Embryonic facial prominence (tissue), 1 donor: ENCODE measurements around the gene FBXO9.

Source experiments
- DNase-seq: peaks from one replicate; pipeline ENCODE4 v3.0.0-alpha.2; 2016; ENCODE audit errors: extremely low spot score

Gene FBXO9

GRCh38 chr6:53065266-53066076 is at the start of gene FBXO9:
FBXO9 (plus strand) TSS chr6:53065404; CDS start chr6:53065790, 386 bp downstream.
- DNase-seq, result no peak

- no peak for DNase-seq
Measured at GRCh38 chr6:53015486-53015885, 49.7 kb upstream of the FBXO9 start.

- DNase-seq, result no peak
Measured at GRCh38 chr6:53018446-53018845, 46.8 kb upstream of the FBXO9 start.

- DNase-seq, result no peak
Measured at GRCh38 chr6:53020005-53020744, 45.0 kb upstream of the FBXO9 start.

- DNase-seq, result no peak
Measured at GRCh38 chr6:53023323-53023722, 41.9 kb upstream of the FBXO9 start.

- DNase-seq, result no peak
Measured at GRCh38 chr6:53026526-53026925, 38.7 kb upstream of the FBXO9 start.

GRCh38 chr6:53027131-53027718 is 38.0 kb upstream of the FBXO9 start:
- DNase-seq, result no peak

GRCh38 chr6:53028467-53028866 is 36.7 kb upstream of the FBXO9 start:
- no peak for DNase-seq

- DNase-seq, result no peak
Measured at GRCh38 chr6:53029257-53029656, 35.9 kb upstream of the FBXO9 start.

GRCh38 chr6:53029761-53030160 is 35.4 kb upstream of the FBXO9 start:
- DNase-seq, result no peak

- no peak for DNase-seq
Measured at GRCh38 chr6:53031281-53031680, 33.9 kb upstream of the FBXO9 start.

GRCh38 chr6:53032849-53033248 is 32.4 kb upstream of the FBXO9 start:
- DNase-seq, result no peak

GRCh38 chr6:53033764-53034163 is 31.4 kb upstream of the FBXO9 start:
- DNase-seq, result no peak

GRCh38 chr6:53035549-53036213 is 29.5 kb upstream of the FBXO9 start:
- DNase-seq, result no peak

GRCh38 chr6:53038141-53038540 is 27.1 kb upstream of the FBXO9 start:
- no peak for DNase-seq

- DNase-seq, result no peak
Measured at GRCh38 chr6:53038596-53038995, 26.6 kb upstream of the FBXO9 start.

GRCh38 chr6:53041356-53041755 is 23.8 kb upstream of the FBXO9 start:
- no peak for DNase-seq

- no peak for DNase-seq
Measured at GRCh38 chr6:53042112-53042511, 23.1 kb upstream of the FBXO9 start.

- DNase-seq, result no peak
Measured at GRCh38 chr6:53043581-53043980, 21.6 kb upstream of the FBXO9 start.

GRCh38 chr6:53044071-53044470 is 21.1 kb upstream of the FBXO9 start:
- no peak for DNase-seq

GRCh38 chr6:53044572-53044971 is 20.6 kb upstream of the FBXO9 start:
- no peak for DNase-seq
